ENCODE results near the gene PLCL2. TPM values are rescaled to one million over a fixed set of nuclear protein-coding genes. Genes with fewer than 3 reads are reported as not detected.

PLCL2 gene
- total RNA-seq, 1 donor from 2014 or later = 27.0 TPM

- intact Hi-C loops (cut with DNase I) = loop anchor here (10.0 kb wide), 1 partner anchor 83 kb away; no protein-coding TSS in a partner anchor
- no peak for DNase-seq (ENCODE audit: low spot score)
Observed at GRCh38 chr3:17027318-17027717, 142.6 kb downstream of the PLCL2 start.

DNA sequence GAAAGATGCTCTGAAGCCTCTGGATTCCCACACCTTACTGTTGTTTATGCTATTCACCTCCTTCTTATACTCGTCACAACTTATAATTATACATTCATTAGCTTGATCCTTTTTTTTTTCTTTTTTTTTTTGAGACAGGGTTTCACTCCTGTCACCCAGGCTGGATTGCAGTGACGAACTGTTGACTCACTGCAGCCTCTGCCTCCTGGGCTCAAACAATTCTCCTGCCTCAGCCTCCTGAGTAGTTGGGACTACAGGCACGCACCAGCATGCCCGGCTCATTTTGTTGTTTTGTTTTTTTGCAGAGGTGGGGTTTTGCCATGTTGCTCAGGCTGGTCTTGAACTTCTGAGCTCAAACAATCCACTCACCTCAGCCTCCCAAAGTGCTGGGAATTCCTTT, 143.6 kb downstream of the PLCL2 start:
- intact Hi-C loops (cut with DNase I) = loop anchor here (10.0 kb wide), 1 partner anchor 84 kb away; no protein-coding TSS in a partner anchor
- no peak for DNase-seq (ENCODE audit: low spot score)

- no peak for DNase-seq (ENCODE audit: low spot score)
- intact Hi-C loops (cut with DNase I) = loop anchor here (10.0 kb wide), 2 partner anchors 204 to 266 kb away; no protein-coding TSS in a partner anchor
Observed at GRCh38 chr3:17030438-17030837, 145.7 kb downstream of the PLCL2 start.

DNA sequence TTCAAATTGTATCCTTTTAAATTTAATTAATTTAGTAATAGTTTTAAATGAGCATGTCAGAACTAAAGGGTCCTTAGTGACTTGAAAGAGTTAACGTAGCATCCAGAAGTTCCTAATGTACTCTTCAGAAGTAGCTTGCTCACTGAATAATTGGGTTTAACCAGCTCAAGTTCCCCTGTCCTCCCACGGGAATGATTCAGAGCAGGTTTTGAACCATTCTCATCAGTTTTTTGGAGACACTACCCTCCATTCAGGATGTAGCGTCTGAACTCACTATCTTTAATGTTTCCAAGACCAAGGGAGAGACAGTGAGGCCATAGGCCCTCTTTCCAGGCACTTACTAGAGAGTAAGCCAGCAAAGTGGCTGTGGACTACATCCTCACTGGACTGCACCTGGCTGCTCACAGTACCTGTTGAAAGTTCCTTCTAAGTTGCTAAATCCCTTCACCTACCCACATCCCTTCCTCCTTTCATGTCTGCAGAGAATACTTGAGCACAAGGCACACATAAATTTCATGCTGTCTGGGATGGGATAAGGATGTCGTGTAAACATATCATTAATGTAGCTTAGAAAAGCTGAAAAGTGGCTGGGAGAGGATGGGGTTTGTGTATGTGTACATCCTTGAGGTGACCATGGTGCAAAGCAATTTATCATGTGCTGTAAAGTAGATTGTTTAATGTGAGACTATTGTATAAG, 146.3 kb downstream of the PLCL2 start:
- no peak for DNase-seq (ENCODE audit: low spot score)
- intact Hi-C loops (cut with DNase I) = loop anchor here (10.0 kb wide), 2 partner anchors 204 to 266 kb away; no protein-coding TSS in a partner anchor

DNA sequence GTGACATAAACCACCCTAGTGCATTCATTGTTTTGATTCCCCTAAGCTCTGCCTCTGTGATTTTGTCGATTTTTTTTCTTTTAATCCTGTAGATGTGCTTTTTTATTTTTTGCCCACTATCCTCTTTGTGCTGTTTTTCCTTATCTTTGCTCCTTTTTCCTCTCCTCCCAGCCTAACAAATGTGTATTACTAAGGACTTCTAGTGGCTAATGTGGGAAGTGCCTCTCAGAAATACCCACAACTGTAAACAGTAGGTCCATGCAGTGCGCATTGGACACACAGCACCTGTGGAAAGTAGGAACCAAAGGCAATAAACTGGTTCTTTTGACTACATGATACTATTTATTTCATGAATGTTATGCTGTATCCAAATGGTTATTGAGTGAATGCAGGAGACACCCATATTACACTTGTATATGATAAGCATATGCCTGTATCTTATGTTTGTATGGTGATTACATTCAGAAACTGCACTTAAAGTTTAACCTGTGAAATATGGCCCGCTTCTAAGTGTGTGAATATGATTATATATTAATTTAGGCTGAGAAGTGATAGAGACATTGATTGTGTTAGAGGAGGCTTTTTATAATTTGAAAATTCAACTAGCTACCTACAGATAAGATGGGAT, 147.8 kb downstream of the PLCL2 start:
- DNase-seq (ENCODE audit: low spot score) = no peak
- intact Hi-C loops (cut with DNase I) = loop anchor here (10.0 kb wide), 2 partner anchors 202 to 268 kb away; no protein-coding TSS in a partner anchor

DNA sequence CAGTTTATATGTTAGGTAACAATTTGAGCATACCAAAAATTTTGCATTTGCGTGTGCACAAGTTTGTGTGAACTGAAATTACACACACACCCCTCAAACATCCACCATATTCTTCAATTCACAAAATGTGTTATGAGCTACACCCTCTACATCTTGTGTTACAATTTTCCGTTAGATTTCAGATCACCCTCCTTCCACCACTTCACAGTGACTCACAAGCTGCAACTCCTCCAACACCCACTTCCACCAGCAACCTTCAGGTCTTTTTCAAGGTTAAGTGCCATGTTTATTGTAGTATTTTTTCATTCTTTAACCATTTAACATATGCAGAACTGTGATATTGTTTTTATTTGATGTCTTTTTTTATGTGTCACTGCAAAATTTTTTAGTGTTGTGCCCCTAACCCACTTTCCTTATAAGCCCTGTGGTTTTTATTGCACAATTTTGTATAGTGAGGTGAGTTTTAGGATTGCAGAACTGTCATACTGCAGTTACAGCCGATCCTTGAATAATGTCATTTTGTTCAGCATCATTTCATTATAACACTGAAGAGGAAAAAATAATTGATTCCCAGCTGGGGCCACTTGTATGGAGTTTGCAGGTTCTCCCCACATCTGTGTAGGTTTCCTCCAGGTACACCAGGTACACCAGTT, 148.9 kb downstream of the PLCL2 start:
- intact Hi-C loops (cut with DNase I) = loop anchor here (10.0 kb wide), 2 partner anchors 201 to 269 kb away; no protein-coding TSS in a partner anchor
- DNase-seq (ENCODE audit: low spot score) = no peak

DNA sequence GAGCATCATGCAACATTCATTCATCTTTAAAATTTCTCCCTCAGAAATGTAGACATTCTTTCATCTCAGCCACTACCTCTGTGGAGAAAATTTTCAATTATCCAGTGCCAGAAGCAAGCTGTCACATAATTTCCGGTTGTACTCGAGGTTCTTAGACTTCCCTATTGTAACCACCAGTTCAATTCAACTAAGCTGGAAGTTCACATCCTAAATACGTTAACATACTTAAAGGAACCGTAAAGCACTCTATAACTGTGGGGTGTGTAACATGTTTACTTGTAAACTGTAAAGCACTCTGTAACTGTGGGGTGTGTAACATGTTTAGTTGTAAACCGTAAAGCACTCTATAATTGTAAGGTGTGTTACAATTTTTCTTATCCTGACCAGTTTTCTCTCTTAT, 150.3 kb downstream of the PLCL2 start:
- intact Hi-C loops (cut with DNase I) = loop anchor here (5.0 to 10.0 kb wide), 4 partner anchors 102 to 433 kb away; no protein-coding TSS in a partner anchor
- no peak for DNase-seq (ENCODE audit: low spot score)

DNA sequence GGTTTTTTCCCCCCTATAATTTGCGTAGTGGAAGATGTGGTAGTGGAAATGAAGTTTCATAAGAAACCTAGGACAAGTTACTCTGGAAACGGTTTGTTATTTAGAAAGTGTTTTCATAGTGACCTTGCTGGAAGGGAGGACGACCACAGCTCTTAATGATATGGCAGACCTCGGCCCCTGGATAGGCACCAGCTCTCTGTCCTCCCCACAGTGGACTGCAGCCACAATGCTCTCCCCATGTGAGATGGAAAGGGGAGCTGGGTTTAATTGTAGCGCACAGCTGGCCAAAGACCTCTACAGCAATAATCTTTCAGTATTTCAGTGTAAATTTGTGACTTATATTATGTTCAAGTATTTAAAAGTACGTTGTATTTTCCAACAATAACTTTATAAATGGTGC, 151.2 kb downstream of the PLCL2 start:
- intact Hi-C loops (cut with DNase I) = loop anchor here (5.0 to 10.0 kb wide), 4 partner anchors 101 to 434 kb away; no protein-coding TSS in a partner anchor
- no peak for DNase-seq (ENCODE audit: low spot score)

DNA sequence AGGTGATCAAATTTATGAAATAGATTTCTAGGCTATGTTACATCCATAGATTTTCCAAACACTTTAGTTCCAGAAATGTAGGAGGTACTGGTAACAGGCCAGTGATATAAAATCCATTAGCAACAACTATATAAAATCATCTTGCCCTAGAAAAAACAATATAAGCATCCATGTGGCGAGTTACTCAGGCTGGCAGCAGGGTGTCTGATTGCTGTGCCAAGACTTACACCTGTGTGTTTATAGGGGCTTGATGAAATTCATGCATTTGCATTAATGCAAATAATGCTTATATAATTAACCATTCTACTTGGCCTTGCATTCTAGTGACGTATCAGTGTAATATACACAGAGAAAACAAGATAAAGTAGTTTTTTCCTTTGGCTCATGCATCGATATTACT, 153.4 kb downstream of the PLCL2 start:
- intact Hi-C loops (cut with DNase I) = loop anchor here (2.0 to 10.0 kb wide), 5 partner anchors 99 to 436 kb away; partner anchors contain the start of gene PLCL2
- DNase-seq (ENCODE audit: low spot score) = no peak

DNA sequence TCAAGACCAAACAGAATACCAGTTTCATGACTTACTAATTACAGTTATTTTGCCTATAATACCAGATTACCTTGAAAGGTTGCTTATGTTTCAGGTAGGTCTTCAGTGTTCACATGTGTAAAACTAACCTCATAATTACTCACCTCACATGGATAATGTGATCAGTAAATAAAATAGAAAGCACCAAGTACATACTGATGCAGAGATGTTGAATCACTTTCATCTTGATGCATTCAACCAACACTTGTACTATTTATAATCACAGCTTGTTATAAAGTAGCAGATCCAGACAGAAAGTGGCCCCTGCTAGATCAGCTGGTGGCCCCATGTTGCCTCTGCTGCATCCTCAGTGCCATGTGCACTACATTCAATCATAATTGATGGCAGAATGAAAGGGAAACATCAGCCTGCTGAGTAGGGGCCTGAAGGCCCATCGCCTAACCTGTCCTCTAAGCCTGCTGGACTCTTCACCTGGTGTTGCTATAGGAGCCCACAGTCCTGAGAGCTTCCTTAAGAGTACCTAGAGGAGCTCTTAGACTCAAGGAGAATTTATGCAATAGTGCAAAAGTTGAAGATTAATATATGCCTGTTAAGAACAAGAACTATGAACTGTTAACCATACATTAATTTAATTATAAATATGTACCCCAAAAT, 154.3 kb downstream of the PLCL2 start:
- DNase-seq (ENCODE audit: low spot score) = no peak
- intact Hi-C loops (cut with DNase I) = loop anchor here (2.0 to 10.0 kb wide), 5 partner anchors 98 to 437 kb away; partner anchors contain the start of gene PLCL2

GRCh38 chr3:17039594-17039993, 154.8 kb downstream of the PLCL2 start:
- intact Hi-C loops (cut with DNase I) = loop anchor here (2.0 to 10.0 kb wide), 5 partner anchors 98 to 437 kb away; partner anchors contain the start of gene PLCL2
- DNase-seq (ENCODE audit: low spot score) = no peak

DNA sequence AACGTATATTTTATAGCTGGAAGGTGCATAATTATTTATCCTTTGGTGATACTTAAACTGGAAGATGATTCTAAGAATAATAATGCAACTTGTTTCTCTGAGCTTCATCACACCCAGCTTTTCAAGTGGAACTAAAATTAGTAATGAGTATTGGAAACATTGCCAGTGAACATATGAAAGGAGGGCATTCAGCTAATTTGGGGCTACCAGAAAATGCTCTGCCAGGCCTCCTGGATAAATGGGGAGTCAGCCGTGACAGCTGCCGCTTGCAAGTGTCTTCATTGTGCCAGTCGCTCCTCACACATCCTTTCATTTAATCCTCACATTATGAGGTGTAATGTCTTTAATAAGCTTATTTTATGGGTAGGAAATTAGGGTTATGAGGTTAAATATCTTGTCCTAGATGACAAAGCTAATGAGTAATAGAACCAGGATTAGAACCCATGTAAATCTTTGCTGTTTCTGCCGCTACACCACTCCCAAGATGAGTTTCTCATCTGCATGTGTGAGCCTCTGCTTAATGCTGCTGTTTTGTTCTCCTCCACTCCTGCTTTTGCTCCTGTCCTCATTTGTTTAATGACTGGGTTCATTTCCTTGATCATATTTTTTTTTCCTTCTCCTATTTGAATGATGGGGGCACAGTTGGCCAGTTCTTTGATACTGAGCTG, 155.7 kb downstream of the PLCL2 start:
- intact Hi-C loops (cut with DNase I) = no loop called here

DNA sequence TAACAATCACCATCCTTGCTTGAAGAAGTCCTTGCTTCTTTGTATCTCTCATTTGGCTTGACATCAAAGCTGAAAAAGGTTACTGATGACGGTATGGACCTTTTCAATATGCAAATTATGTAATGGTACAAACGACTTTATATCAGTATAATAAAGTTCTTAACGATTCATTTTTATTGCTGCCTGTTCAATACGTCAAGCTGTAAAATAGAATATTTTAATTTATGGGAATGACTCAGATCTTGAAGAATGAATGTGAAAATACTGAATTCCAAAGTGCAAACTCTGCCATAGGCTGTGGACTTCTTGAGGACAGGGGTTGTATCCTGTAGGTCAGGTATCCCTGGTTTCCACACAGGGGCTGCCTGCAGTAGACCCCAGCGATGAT, 156.2 kb downstream of the PLCL2 start:
- DNase-seq (ENCODE audit: low spot score) = no peak
- intact Hi-C loops (cut with DNase I) = no loop called here

More for the DNA sequence above, 155.7 kb downstream of the PLCL2 start:
- no peak for DNase-seq (ENCODE audit: low spot score)

DNA sequence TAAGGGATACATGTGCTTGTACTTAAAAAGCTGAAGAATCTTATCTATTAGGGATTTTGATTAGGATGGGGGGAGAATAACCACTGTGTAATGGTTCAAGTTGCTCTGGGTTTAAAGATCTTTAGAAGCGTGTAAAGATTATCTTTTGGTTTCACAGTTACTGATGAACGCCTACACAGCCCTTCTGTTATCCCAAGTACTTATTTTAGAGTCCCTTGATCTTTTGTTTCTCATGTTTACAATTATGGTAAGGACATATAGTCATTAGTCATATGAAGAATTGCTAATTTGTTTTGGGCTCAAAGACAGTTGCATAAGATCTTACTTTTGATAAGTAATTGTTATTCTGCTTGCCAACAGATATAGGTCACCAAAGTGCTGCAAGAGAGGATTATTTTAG, 160.1 kb downstream of the PLCL2 start:
- DNase-seq (ENCODE audit: low spot score) = no peak
- intact Hi-C loops (cut with DNase I) = no loop called here

DNA sequence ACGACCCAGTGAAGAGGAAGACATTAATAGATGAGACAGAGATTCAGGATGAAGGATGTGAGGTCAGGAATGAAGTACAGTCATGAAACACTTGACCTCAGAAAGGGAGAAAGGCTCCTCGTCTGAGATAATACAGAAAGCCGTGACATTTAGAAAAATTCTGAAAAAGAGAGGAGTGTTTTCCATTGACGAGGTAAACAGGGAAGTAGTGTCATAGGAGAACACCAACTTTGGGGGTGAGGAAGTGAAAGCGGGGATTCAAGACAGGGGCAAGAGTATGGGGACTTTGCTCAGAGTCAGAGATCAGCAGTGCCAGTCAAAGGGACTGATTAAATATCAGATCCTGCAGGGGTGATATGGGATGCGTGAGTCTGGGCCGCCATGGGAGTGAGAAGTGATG, 160.9 kb downstream of the PLCL2 start:
- intact Hi-C loops (cut with DNase I) = no loop called here
- DNase-seq (ENCODE audit: low spot score) = no peak

DNA sequence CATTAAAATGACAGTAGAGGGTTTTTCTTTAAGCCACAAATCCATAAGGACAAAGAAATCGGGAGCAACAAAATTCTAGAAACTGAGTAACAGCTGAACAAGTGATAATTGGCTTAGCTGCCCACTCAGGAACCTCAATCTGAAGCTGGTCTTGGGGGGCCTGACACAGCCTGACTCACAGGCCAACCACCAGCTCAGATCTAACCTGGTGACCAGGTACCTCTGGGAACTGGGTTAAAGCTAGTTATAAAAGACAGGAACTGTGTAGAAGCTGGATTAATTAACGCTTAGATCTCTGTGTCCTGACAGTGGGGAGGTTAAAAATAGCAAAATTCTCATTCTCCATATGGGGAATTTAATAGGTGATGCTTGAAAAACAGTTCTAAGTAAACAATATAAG, 161.9 kb downstream of the PLCL2 start:
- intact Hi-C loops (cut with DNase I) = no loop called here
- no peak for DNase-seq (ENCODE audit: low spot score)

- DNase-seq (ENCODE audit: low spot score) = no peak
- intact Hi-C loops (cut with DNase I) = no loop called here
Observed at GRCh38 chr3:17047162-17047561, 162.4 kb downstream of the PLCL2 start.

DNA sequence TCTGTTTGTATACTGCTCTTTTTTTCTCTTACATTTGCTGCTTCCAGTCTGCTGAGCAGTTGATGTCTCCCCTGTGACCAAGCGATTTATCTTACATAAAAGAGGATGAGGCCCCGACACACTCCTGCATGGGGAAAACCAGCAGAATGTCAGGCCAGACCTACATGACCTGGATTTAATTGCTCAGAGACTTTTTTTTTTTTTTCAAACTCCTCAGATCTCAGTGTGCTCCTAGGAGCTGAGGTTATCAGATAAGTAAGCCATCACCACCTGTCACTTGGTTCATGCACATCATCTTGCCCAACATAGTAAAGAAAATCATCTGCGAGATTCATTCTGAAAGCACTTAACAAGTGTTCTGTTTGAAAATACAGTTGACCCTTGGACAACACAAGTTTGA, 163.1 kb downstream of the PLCL2 start:
- intact Hi-C loops (cut with DNase I) = no loop called here

DNA sequence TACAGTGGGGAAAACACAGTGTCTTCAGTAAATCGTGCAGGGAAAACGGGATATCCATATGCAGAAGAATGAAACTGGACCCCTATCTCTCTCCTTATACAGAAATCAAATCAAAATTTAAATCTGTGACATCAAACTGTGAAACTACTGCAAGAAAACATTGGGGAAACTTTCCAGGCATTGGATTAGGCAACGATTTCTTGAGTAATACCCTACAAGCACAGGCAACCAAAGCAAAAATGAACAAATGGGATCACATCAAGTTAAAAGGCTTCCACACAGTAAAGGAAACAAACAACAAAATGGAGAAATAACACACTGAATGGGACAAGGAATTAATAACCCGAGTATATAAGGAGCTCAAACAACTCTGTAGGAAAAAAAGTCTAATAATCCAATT, 165.3 kb downstream of the PLCL2 start:
- DNase-seq (ENCODE audit: low spot score) = no peak
- intact Hi-C loops (cut with DNase I) = no loop called here

More for the DNA sequence above, 163.1 kb downstream of the PLCL2 start:
- no peak for DNase-seq (ENCODE audit: low spot score)

Data from cardiac septum (tissue), 1 donor.